B cell (primary cell): ENCODE results near the gene SFRP4. TPM values are rescaled to one million over a fixed set of nuclear protein-coding genes. Genes with fewer than 3 reads are reported as not detected.
"Not testable (repeated sequence)": the region's sequence is repeated elsewhere in the genome, so short reads cannot be mapped to it uniquely, and the experiment has no call there.

ENCODE experiments used
- ATAC-seq: fragments of 200-7000 bp; cut with Tn5 transposase; one replicate; pipeline ENCODE4 v1.10.0; 2021; ENCODE audit warnings: low read depth, mild to moderate bottlenecking, moderate number of reproducible peaks, moderate library complexity
- CTCF ChIA-PET: fragments of 350-600 bp; sonication (Branson Sonifier 250); formaldehyde crosslinking; loops from one replicate; lab custom pipeline; 2021; ENCODE audit warnings: antibody characterized with exemption, inconsistent platforms; lab: Charles Lee
- POLR2A ChIA-PET: fragments of 350-600 bp; sonication (Branson Sonifier 250); formaldehyde crosslinking; loops from one replicate; lab custom pipeline; 2021; ENCODE audit warnings: antibody characterized with exemption; lab: Charles Lee
- DNase-seq: peaks from one replicate; pipeline ENCODE4 v3.0.0; 2013
- H2AFZ ChIP-seq: 2 replicates; pipeline ENCODE4 v1.6.1; 2012; ENCODE audit warnings: mild to moderate bottlenecking, low read depth, low read length; ENCODE audit not compliant: insufficient read depth, poor library complexity, severe bottlenecking
- H3K27ac ChIP-seq, 2 donors: 1 replicate in 1 of 2; 2 replicates in 1 of 2; pipeline ENCODE4 v1.5.1; 2012 to 2013; ENCODE audit warnings: low read length in 2 of 2, mild to moderate bottlenecking in 2 of 2, moderate library complexity in 1 of 2
- H3K27me3 ChIP-seq, 4 experiments: fragments of 200-600 bp in 1 of 4; sonication (generic) in 1 of 4; replicated peaks in 1 of 4; 1 replicate in 2 of 4; 2 replicates in 2 of 4; pipeline versions ENCODE4 v1.6.1 to v1.7.0; 2013 to 2016; ENCODE audit warnings: low read length in 3 of 4, mild to moderate bottlenecking in 2 of 4, mixed read lengths in 1 of 4, moderate library complexity in 1 of 4; ENCODE audit not compliant: insufficient read depth in 4 of 4, control insufficient read depth in 3 of 4; ENCODE audit errors: control extremely low read depth in 1 of 4
- H3K36me3 ChIP-seq, 2 experiments: replicated peaks in 1 of 2; 1 replicate in 1 of 2; 2 replicates in 1 of 2; pipeline versions ENCODE4 v1.6.1 to v1.7.1; 2013; ENCODE audit warnings: low read length in 1 of 2; ENCODE audit not compliant: insufficient read depth in 2 of 2, control insufficient read depth in 1 of 2; ENCODE audit errors: control extremely low read depth in 1 of 2, extremely low read depth in 1 of 2
- H3K4me1 ChIP-seq, 2 donors: fragments of 200-600 bp in 1 of 2; sonication (generic) in 1 of 2; 1 replicate in 1 of 2; 2 replicates in 1 of 2; pipeline versions ENCODE4 v1.5.1 to v1.6.1; 2013 to 2017; ENCODE audit warnings: low read length in 2 of 2; ENCODE audit not compliant: control insufficient read depth in 2 of 2, insufficient read depth in 2 of 2
- H3K4me2 ChIP-seq: replicated peaks from 2 replicates; pipeline ENCODE3; 2012; ENCODE audit warnings: mild to moderate bottlenecking, low read depth, low read length; ENCODE audit not compliant: poor library complexity, severe bottlenecking
- H3K4me3 ChIP-seq, 5 experiments: fragments of 200-600 bp in 1 of 5; sonication (generic) in 1 of 5; 1 replicate in 3 of 5; 2 replicates in 2 of 5; pipeline versions ENCODE4 v1.5.1 to v1.7.0; 2011 to 2016; ENCODE audit warnings: low read length in 4 of 5, mild to moderate bottlenecking in 4 of 5, low read depth in 2 of 5, control low read depth in 1 of 5, moderate library complexity in 1 of 5; ENCODE audit not compliant: insufficient read depth in 1 of 5; ENCODE audit errors: control extremely low read depth in 1 of 5, extremely low read depth in 1 of 5
- H3K79me2 ChIP-seq: fragments of 200-600 bp; sonication (generic); one replicate; pipeline ENCODE4 v1.6.0; 2016; ENCODE audit warnings: low read length; ENCODE audit not compliant: control insufficient read depth, insufficient read depth
- H3K9ac ChIP-seq: fragments of 200-600 bp; sonication (generic); 2 replicates; pipeline ENCODE4 v1.6.1; 2017; ENCODE audit warnings: mild to moderate bottlenecking, low read length, moderate library complexity
- H3K9me3 ChIP-seq, 3 donors: one replicate each; pipeline versions ENCODE4 v1.6.1 to v1.7.1; 2013; ENCODE audit warnings: low read length in 2 of 3; ENCODE audit not compliant: control insufficient read depth in 2 of 3, insufficient read depth in 1 of 3; ENCODE audit errors: control extremely low read depth in 1 of 3
- H4K20me1 ChIP-seq: 2 replicates; pipeline ENCODE4 v1.6.0; 2012; ENCODE audit warnings: mild to moderate bottlenecking, low read length; ENCODE audit not compliant: insufficient read depth, control insufficient read depth, poor library complexity, severe bottlenecking
- H3K27ac Mint-ChIP-seq: one replicate; pipeline ENCODE4 v1.8.0; 2021; ENCODE audit warnings: mixed read lengths
- H3K27me3 Mint-ChIP-seq: one replicate; pipeline ENCODE4 v1.8.0; 2021; ENCODE audit warnings: mixed read lengths
- H3K4me1 Mint-ChIP-seq: one replicate; pipeline ENCODE4 v1.8.0; 2021; ENCODE audit warnings: mixed read lengths
- H3K4me3 Mint-ChIP-seq: one replicate; pipeline ENCODE4 v1.8.0; 2021; ENCODE audit warnings: mixed read lengths
- H3K9me3 Mint-ChIP-seq: one replicate; pipeline ENCODE4 v1.8.0; 2022; ENCODE audit warnings: mixed read lengths; ENCODE audit not compliant: insufficient read depth
- EZH2 ChIP-seq: IDR thresholded peaks from 2 replicates; pipeline ENCODE4 v1.6.1; 2012; ENCODE audit warnings: borderline replicate concordance, low read depth, mild to moderate bottlenecking, moderate library complexity, low read length; ENCODE audit not compliant: insufficient read depth, poor library complexity, severe bottlenecking
- WGBS: methylation state at CpG from one replicate; pipeline ENCODE4 v1.1.5; 2013; ENCODE audit warnings: missing lambda C conversion rate; ENCODE audit not compliant: insufficient coverage; 5-methylcytosine and 5-hydroxymethylcytosine counted together
- intact Hi-C: fragments of 100-400 bp; cut with micrococcal nuclease; formaldehyde crosslinking; loops from one replicate; pipeline ENCODE4 v1.10.0; 2022
- polyA plus RNA-seq: library from polyadenylated mRNA; depleted of rRNA; stranded (reverse); fragments of >200 nt; gene quantifications from 2 replicates; pipeline ENCODE4 v1.2.3, GENCODE V29; 2012
- total RNA-seq, 2 donors: library from RNA; stranded (reverse); fragments of 120-200 nt in 1 of 2; gene quantifications; 1 replicate in 1 of 2; 2 replicates in 1 of 2; pipeline versions ENCODE4 v1.2.3 to v1.2.4, GENCODE V29; 2013 to 2022
- TF ChIP-seq, protein P1 (sequence below): fragments of 200-600 bp; IDR thresholded peaks from one replicate; pipeline ENCODE4 v1.8.0; 2022; ENCODE audit warnings: antibody characterized with exemption, mild to moderate bottlenecking

The SFRP4 gene
- total and polyA plus RNA-seq, 2 donors (not counting 1 experiment from before 2014, with no cell fraction given): not detected

DNA sequence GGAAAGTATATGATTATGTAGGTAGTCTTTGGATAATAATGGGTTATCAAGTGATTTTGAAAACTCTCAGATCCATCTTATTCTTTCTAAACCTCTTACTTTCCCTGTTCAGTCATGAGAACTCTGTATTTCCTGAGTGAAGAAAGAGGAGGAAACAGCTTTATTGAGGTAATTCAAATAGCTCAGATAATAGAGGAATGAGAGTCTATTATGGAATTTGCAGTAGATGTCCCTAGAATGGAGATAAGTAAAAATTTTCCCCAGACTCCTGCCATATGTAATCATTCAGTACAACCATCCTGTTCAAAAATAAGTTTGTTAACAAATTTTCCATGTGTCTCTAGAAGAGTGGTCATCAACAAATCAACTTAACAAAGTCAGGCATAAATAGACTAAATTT lies 40.2 kb upstream of the SFRP4 start:
- Mint-ChIP-seq H3K27ac (no peak overlapping the region), H3K4me3 (no peak overlapping the region), H3K4me1 (no peaks in the 10 kb centered on the region), H3K9me3 (no peaks in the 10 kb centered on the region), H3K27me3 (peaks cover 8% of the 10 kb centered on the region)
- H3K9me3 ChIP-seq: no peaks in the 10 kb centered on the region
- H3K27ac ChIP-seq: no peak overlapping the region
- H3K4me2 ChIP-seq: no peak overlapping the region
- intact Hi-C loops: no loop called here
- H3K79me2 ChIP-seq: no peaks in the 10 kb centered on the region
- no peak overlapping the region for H2AFZ ChIP-seq
- ChIA-PET POLR2A (no interaction called here), CTCF (no interaction called here)
- no peaks in the 10 kb centered on the region for H3K27me3 ChIP-seq
- no peak overlapping the region for H3K9ac ChIP-seq
- H3K4me1 ChIP-seq: no peaks in the 10 kb centered on the region
- TF ChIP-seq, protein P1, sequence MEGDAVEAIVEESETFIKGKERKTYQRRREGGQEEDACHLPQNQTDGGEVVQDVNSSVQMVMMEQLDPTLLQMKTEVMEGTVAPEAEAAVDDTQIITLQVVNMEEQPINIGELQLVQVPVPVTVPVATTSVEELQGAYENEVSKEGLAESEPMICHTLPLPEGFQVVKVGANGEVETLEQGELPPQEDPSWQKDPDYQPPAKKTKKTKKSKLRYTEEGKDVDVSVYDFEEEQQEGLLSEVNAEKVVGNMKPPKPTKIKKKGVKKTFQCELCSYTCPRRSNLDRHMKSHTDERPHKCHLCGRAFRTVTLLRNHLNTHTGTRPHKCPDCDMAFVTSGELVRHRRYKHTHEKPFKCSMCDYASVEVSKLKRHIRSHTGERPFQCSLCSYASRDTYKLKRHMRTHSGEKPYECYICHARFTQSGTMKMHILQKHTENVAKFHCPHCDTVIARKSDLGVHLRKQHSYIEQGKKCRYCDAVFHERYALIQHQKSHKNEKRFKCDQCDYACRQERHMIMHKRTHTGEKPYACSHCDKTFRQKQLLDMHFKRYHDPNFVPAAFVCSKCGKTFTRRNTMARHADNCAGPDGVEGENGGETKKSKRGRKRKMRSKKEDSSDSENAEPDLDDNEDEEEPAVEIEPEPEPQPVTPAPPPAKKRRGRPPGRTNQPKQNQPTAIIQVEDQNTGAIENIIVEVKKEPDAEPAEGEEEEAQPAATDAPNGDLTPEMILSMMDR: no peak
- TF ChIP-seq EZH2: no peak
- ATAC-seq: no peak
- H4K20me1 ChIP-seq: no peaks in the 10 kb centered on the region
- no peaks in the 10 kb centered on the region for H3K36me3 ChIP-seq
- no peak for DNase-seq
- H3K4me3 ChIP-seq: no peak overlapping the region

DNA sequence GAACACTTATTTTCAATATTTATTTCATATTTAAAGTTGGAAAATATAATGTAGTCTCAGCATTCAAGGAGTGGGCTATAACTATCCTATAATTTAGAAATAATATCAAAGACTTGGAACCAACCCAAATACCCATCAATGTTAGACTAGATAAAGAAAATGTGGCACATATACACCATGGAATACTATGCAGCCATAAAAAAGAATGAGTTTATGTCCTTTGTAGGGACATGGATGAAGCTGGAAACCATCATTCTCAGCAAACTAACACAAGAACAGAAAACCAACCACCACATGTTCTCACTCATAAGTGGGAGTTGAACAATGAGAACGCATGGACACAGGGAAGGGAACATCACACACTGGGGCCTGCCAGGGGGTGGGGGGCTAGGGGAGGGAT lies 37.6 kb upstream of the SFRP4 start:
- DNase-seq, H3K79me2 ChIP-seq, CTCF ChIA-PET, H3K4me1 ChIP-seq, H3K27ac Mint-ChIP-seq, H3K4me1 Mint-ChIP-seq, intact Hi-C loops, H3K4me2 ChIP-seq, H3K27me3 Mint-ChIP-seq, H3K27ac ChIP-seq, H2AFZ ChIP-seq, H3K36me3 ChIP-seq, H4K20me1 ChIP-seq, ATAC-seq, H3K9me3 Mint-ChIP-seq, H3K9me3 ChIP-seq, H3K4me3 Mint-ChIP-seq, POLR2A ChIA-PET, H3K4me3 ChIP-seq, H3K27me3 ChIP-seq, H3K9ac ChIP-seq: not testable (repeated sequence)
- WGBS: no CpG with 5 or more reads among the region's 1 CpG
